DND-41 (cell line): ENCODE results near the gene MDFI.

Source experiments
- ATAC-seq: fragments of 200-7000 bp; cut with Tn5 transposase; 3 replicates; pipeline ENCODE4 v1.9.1; 2021; ENCODE audit warnings: low read depth; ENCODE audit not compliant: insufficient read depth
- DNase-seq: peaks from one replicate; pipeline ENCODE4 v3.0.0-alpha.2; 2020
- H2AFZ ChIP-seq: 2 replicates; pipeline ENCODE4 v1.6.0; 2012; ENCODE audit warnings: low read depth, low read length
- H3K27ac ChIP-seq: 2 replicates; pipeline ENCODE4 v1.5.1; 2012; ENCODE audit warnings: low read length, inconsistent platforms
- H3K27me3 ChIP-seq: fragments of 200-600 bp; sonication (generic); 2 replicates; pipeline ENCODE4 v1.6.0; 2012; ENCODE audit warnings: low read length, mild to moderate bottlenecking, inconsistent platforms; ENCODE audit not compliant: insufficient read depth, poor library complexity
- H3K36me3 ChIP-seq: 2 replicates; pipeline ENCODE4 v1.5.1; 2012; ENCODE audit warnings: low read length, inconsistent platforms; ENCODE audit not compliant: insufficient read depth
- H3K4me1 ChIP-seq: 2 replicates; pipeline ENCODE4 v1.5.1; 2012; ENCODE audit warnings: mild to moderate bottlenecking, low read length; ENCODE audit not compliant: insufficient read depth
- H3K4me2 ChIP-seq: 2 replicates; pipeline ENCODE4 v1.6.0; 2012; ENCODE audit warnings: mild to moderate bottlenecking, moderate library complexity, low read length, inconsistent platforms; ENCODE audit not compliant: insufficient read depth
- H3K4me3 ChIP-seq, 2 experiments: fragments of 200-600 bp in 1 of 2; shearing (Covaris generic) in 1 of 2; 2 replicates each; pipeline ENCODE4 v1.5.1; 2012 to 2016; ENCODE audit warnings: inconsistent platforms in 2 of 2, low read length in 2 of 2, mild to moderate bottlenecking in 2 of 2, low read depth in 1 of 2, moderate library complexity in 1 of 2
- H3K79me2 ChIP-seq: 2 replicates; pipeline ENCODE4 v1.6.0; 2012; ENCODE audit warnings: low read length, inconsistent platforms; ENCODE audit not compliant: insufficient read depth
- H3K9ac ChIP-seq: 2 replicates; pipeline ENCODE4 v1.6.0; 2012; ENCODE audit warnings: low read depth, mild to moderate bottlenecking, inconsistent platforms, low read length, moderate library complexity
- H3K9me3 ChIP-seq: 2 replicates; pipeline ENCODE4 v1.5.1; 2012; ENCODE audit warnings: low read length, moderate library complexity, mild to moderate bottlenecking, inconsistent platforms; ENCODE audit not compliant: insufficient read depth, severe bottlenecking
- H4K20me1 ChIP-seq: 2 replicates; pipeline ENCODE4 v1.6.0; 2012; ENCODE audit warnings: low read length; ENCODE audit not compliant: insufficient read depth
- CTCF ChIP-seq: IDR thresholded peaks from 2 replicates; pipeline ENCODE4 v1.5.1; 2012; ENCODE audit warnings: borderline replicate concordance, low read length, moderate library complexity, mild to moderate bottlenecking; ENCODE audit not compliant: poor library complexity, severe bottlenecking; ENCODE audit errors: extremely low read depth
- EZH2 ChIP-seq: IDR thresholded peaks from 3 replicates; pipeline ENCODE4 v1.6.1; 2012; ENCODE audit warnings: borderline replicate concordance, low read depth, mild to moderate bottlenecking, moderate library complexity, low read length, inconsistent platforms; ENCODE audit not compliant: severe bottlenecking

MDFI gene

GRCh38 chr6:41630946-41631345 is 7.3 kb upstream of the MDFI start:
- Histone ChIP-seq H3K79me2 (no peaks in the 10 kb centered on the region), H3K4me1 (peaks cover 22% of the 10 kb centered on the region), H3K27ac (no peak overlapping the region), H4K20me1 (no peaks in the 10 kb centered on the region), H3K4me3 (no peak overlapping the region), H3K9ac (no peak overlapping the region), H3K4me2 (no peak overlapping the region), H2AFZ (no peak overlapping the region), H3K27me3 (no peaks in the 10 kb centered on the region), H3K36me3 (no peaks in the 10 kb centered on the region), H3K9me3 (no peaks in the 10 kb centered on the region)
- TF ChIP-seq EZH2 (no peak), CTCF (no peak)
- ATAC-seq (no peak), DNase-seq (no peak)

- H3K36me3 ChIP-seq = no peaks in the 10 kb centered on the region
- no peak for ATAC-seq
These were observed 5.1 kb upstream of the MDFI start for GRCh38 chr6:41633056-41633634.

GRCh38 chr6:41634657-41635056 is 3.6 kb upstream of the MDFI start:
- H4K20me1 ChIP-seq = no peaks in the 10 kb centered on the region
- H3K27me3 ChIP-seq = peaks cover 11% of the 10 kb centered on the region
- no peaks in the 10 kb centered on the region for H3K9me3 ChIP-seq
- H3K4me2 ChIP-seq = no peak overlapping the region
- no peaks in the 10 kb centered on the region for H3K79me2 ChIP-seq
- DNase-seq = no peak
- ATAC-seq = no peak
- no peak overlapping the region for H3K27ac ChIP-seq
- H3K9ac ChIP-seq = no peak overlapping the region
- peaks cover 20% of the 10 kb centered on the region for H3K4me1 ChIP-seq
- H3K36me3 ChIP-seq = no peaks in the 10 kb centered on the region
- no peak overlapping the region for H2AFZ ChIP-seq
- TF ChIP-seq CTCF (no peak), EZH2 (no peak)
- no peak overlapping the region for H3K4me3 ChIP-seq

More at GRCh38 chr6:41633056-41633634, 5.1 kb upstream of the MDFI start:
- H3K4me3 ChIP-seq = no peak overlapping the region
- H3K4me1 ChIP-seq = peaks cover 7% of the 10 kb centered on the region
- H4K20me1 ChIP-seq = no peaks in the 10 kb centered on the region
- H3K9me3 ChIP-seq = no peaks in the 10 kb centered on the region
- H3K4me2 ChIP-seq = no peak overlapping the region
- no peaks in the 10 kb centered on the region for H3K79me2 ChIP-seq
- no peak overlapping the region for H3K27ac ChIP-seq
- H3K27me3 ChIP-seq = peaks cover 2% of the 10 kb centered on the region
- H3K9ac ChIP-seq = no peak overlapping the region
- no peak overlapping the region for H2AFZ ChIP-seq
- DNase-seq = no peak
- TF ChIP-seq EZH2 (no peak), CTCF (no peak)
